ENCODE results near the gene MADD. TPM values are rescaled to one million over a fixed set of nuclear protein-coding genes. Genes with fewer than 3 reads are reported as not detected.

The MADD gene
- total RNA-seq, 1 experiment from 2014 or later = 24.8 TPM

DNA sequence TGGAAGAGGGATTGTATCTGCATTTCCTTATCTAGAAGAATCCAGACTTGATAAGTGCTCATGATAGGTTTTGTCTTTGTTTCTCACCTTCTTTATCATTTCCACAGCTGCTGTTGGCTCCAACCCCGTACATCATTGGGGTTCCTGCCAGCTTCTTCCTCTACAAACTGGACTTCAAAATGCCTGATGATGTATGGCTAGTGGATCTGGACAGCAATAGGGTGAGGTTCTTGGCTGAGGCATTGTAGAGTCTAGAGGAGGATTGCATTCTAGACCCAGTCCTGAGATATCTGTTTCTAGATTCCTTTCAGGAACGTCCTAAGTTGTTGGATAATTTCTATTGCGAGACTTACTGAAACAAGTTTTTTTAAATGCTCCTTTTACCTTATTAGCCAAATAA is 8.1 kb downstream of the MADD start:
- peaks cover 84% of the 10 kb centered on the region for H3K36me3 Mint-ChIP-seq (ENCODE audit: insufficient read depth, unreplicated experiment)
- no TSS peak for BruUV-seq (replicated peaks)
- TF ChIP-seq CTCF (IDR thresholded peaks at IDR 0.05; ENCODE audit: unreplicated experiment) = no peak
- H3K4me3 Mint-ChIP-seq (ENCODE audit: unreplicated experiment) = no peak overlapping the region
- CTCF ChIA-PET = interaction anchor here (0.9 kb wide), 1 partner anchor 258 kb away, joined by 3 read pairs; no protein-coding TSS in a partner anchor
- no peaks in the 10 kb centered on the region for H3K27me3 Mint-ChIP-seq (ENCODE audit: insufficient read depth, unreplicated experiment)
- DNase-seq (ENCODE audit: unreplicated experiment) = no peak
- H3K27ac Mint-ChIP-seq (ENCODE audit: low read depth, unreplicated experiment) = no peak overlapping the region
- POLR2A ChIA-PET = interaction anchor here (0.7 kb wide), 1 partner anchor 33 kb away, joined by 3 read pairs; no protein-coding TSS in a partner anchor
- intact Hi-C loops (cut with micrococcal nuclease) = no loop called here
- no peaks in the 10 kb centered on the region for H3K4me1 Mint-ChIP-seq (ENCODE audit: insufficient read depth, unreplicated experiment)
- H3K9me3 Mint-ChIP-seq (ENCODE audit: unreplicated experiment) = no peaks in the 10 kb centered on the region

DNA sequence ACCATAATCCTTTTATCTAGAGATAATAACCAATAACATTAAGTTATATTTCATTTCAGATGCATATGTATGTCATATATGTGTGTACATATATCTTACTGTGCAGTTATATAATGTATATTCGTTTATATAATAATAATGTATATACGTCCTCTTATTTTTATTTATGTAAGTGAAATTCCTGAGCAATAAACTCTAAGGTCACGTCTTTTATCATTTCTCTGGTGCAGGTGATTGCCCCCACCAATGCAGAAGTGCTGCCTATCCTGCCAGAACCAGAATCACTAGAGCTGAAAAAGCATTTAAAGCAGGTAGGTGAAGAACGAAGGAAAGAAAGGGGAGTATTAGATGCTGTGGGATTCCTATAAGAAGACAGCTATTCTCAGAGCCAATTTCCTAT is 8.8 kb downstream of the MADD start:
- Mint-ChIP-seq H3K27ac (ENCODE audit: low read depth, unreplicated experiment) (no peak overlapping the region), H3K4me1 (ENCODE audit: insufficient read depth, unreplicated experiment) (no peaks in the 10 kb centered on the region), H3K4me3 (ENCODE audit: unreplicated experiment) (no peak overlapping the region), H3K9me3 (ENCODE audit: unreplicated experiment) (no peaks in the 10 kb centered on the region), H3K36me3 (ENCODE audit: insufficient read depth, unreplicated experiment) (peaks cover 91% of the 10 kb centered on the region), H3K27me3 (ENCODE audit: insufficient read depth, unreplicated experiment) (no peaks in the 10 kb centered on the region)
- no TSS peak for BruUV-seq (replicated peaks)
- POLR2A ChIA-PET = interaction anchor here (0.6 kb wide), 1 partner anchor 49 kb away, joined by 3 read pairs; no protein-coding TSS in a partner anchor
- TF ChIP-seq CTCF (IDR thresholded peaks at IDR 0.05; ENCODE audit: unreplicated experiment) = no peak
- DNase-seq (ENCODE audit: unreplicated experiment) = no peak
- CTCF ChIA-PET = no interaction called here
- intact Hi-C loops (cut with micrococcal nuclease) = no loop called here

GRCh38 chr11:47280099-47280498 is 10.2 kb downstream of the MADD start:
- Mint-ChIP-seq H3K4me3 (ENCODE audit: unreplicated experiment) (no peak overlapping the region), H3K27me3 (ENCODE audit: insufficient read depth, unreplicated experiment) (no peaks in the 10 kb centered on the region), H3K4me1 (ENCODE audit: insufficient read depth, unreplicated experiment) (no peaks in the 10 kb centered on the region), H3K27ac (ENCODE audit: low read depth, unreplicated experiment) (no peak overlapping the region), H3K9me3 (ENCODE audit: unreplicated experiment) (no peaks in the 10 kb centered on the region), H3K36me3 (ENCODE audit: insufficient read depth, unreplicated experiment) (peaks cover 97% of the 10 kb centered on the region)
- no TSS peak for BruUV-seq (replicated peaks)
- POLR2A ChIA-PET = interaction anchor here (1.7 kb wide), 1 partner anchor 9 kb away, joined by 5 read pairs; no protein-coding TSS in a partner anchor
- intact Hi-C loops (cut with micrococcal nuclease) = no loop called here
- TF ChIP-seq CTCF (IDR thresholded peaks at IDR 0.05; ENCODE audit: unreplicated experiment) = no peak
- CTCF ChIA-PET = interaction anchor here (0.6 to 1.5 kb wide), 2 partner anchors 12 to 893 kb away, joined by 3 read pairs; no protein-coding TSS in a partner anchor
- DNase-seq (ENCODE audit: unreplicated experiment) = no peak

- H3K36me3 Mint-ChIP-seq (ENCODE audit: insufficient read depth, unreplicated experiment) = peaks cover 96% of the 10 kb centered on the region
- H3K4me1 Mint-ChIP-seq (ENCODE audit: insufficient read depth, unreplicated experiment) = no peaks in the 10 kb centered on the region
- no peak overlapping the region for H3K4me3 Mint-ChIP-seq (ENCODE audit: unreplicated experiment)
- DNase-seq (ENCODE audit: unreplicated experiment) = no peak
- H3K27ac Mint-ChIP-seq (ENCODE audit: low read depth, unreplicated experiment) = no peak overlapping the region
- CTCF ChIA-PET = interaction anchor here (0.8 to 1.5 kb wide), 4 partner anchors 8 to 30 kb away, joined by 3 to 5 read pairs (median 4); no protein-coding TSS in a partner anchor
- no TSS peak for BruUV-seq (replicated peaks)
- POLR2A ChIA-PET = interaction anchor here (1.7 kb wide), 1 partner anchor 10 kb away, joined by 5 read pairs; no protein-coding TSS in a partner anchor
- H3K27me3 Mint-ChIP-seq (ENCODE audit: insufficient read depth, unreplicated experiment) = no peaks in the 10 kb centered on the region
- intact Hi-C loops (cut with micrococcal nuclease) = no loop called here
- H3K9me3 Mint-ChIP-seq (ENCODE audit: unreplicated experiment) = no peaks in the 10 kb centered on the region
- TF ChIP-seq CTCF (IDR thresholded peaks at IDR 0.05; ENCODE audit: unreplicated experiment) = no peak
Measured at GRCh38 chr11:47280860-47281259, 10.9 kb downstream of the MADD start.
